PC-3 (cell line): Measurements from ENCODE around the gene TYMS. TPM values are rescaled to one million over a fixed set of nuclear protein-coding genes. Genes with fewer than 3 reads are reported as not detected.
A peak's percentile ranks its signal among the peaks of the same experiment; 100 is the strongest.

Experiments
- ATAC-seq: fragments of 200-7000 bp; cut with Tn5 transposase; 2 replicates; pipeline ENCODE4 v1.9.1; 2020; ENCODE audit warnings: mild to moderate bottlenecking, moderate library complexity
- BruUV-seq: library from RNA; stranded (reverse); fragments of 400-500 nt; replicated peaks from 2 replicates; lab custom pipeline; 2021; lab: Mats Ljungman, UMichigan
- CTCF ChIA-PET: fragments of 300-600 bp; sonication (Branson Sonifier 250); formaldehyde crosslinking; loops from one replicate; lab custom pipeline; 2022; ENCODE audit warnings: antibody characterized with exemption; lab: Charles Lee
- POLR2A ChIA-PET: fragments of 300-600 bp; sonication (Branson Sonifier 250); formaldehyde crosslinking; loops from one replicate; lab custom pipeline; 2022; ENCODE audit warnings: antibody characterized with exemption; ENCODE audit not compliant: unreplicated experiment; lab: Charles Lee
- DNase-seq: peaks from one replicate; pipeline ENCODE4 v3.0.0-alpha.2; 2015
- H2AFZ ChIP-seq: fragments of 300-600 bp; sonication (generic); 2 replicates; pipeline ENCODE4 v1.6.0; 2016; ENCODE audit warnings: antibody characterized with exemption, low read length
- H3F3A ChIP-seq: fragments of 300-600 bp; sonication (generic); one replicate; pipeline ENCODE4 v1.6.0; 2017; ENCODE audit warnings: antibody characterized with exemption, low read length, control low read depth, mild to moderate bottlenecking; ENCODE audit not compliant: unreplicated experiment
- H3K27ac ChIP-seq: fragments of 300-600 bp; sonication (generic); 2 replicates; pipeline ENCODE4 v1.5.1; 2016; ENCODE audit warnings: mild to moderate bottlenecking, low read length
- H3K27me3 ChIP-seq: fragments of 300-600 bp; sonication (generic); 2 replicates; pipeline ENCODE4 v1.6.1; 2016; ENCODE audit warnings: low read length, mixed read lengths
- H3K36me3 ChIP-seq: fragments of 300-600 bp; sonication (generic); 2 replicates; pipeline ENCODE4 v1.6.1; 2016; ENCODE audit warnings: low read depth, mixed run types, low read length, mixed read lengths
- H3K4me1 ChIP-seq: fragments of 300-600 bp; sonication (generic); 2 replicates; pipeline ENCODE4 v1.5.1; 2016; ENCODE audit warnings: low read length; ENCODE audit not compliant: insufficient read depth
- H3K4me2 ChIP-seq: fragments of 300-600 bp; sonication (generic); 2 replicates; pipeline ENCODE4 v1.6.0; 2016; ENCODE audit warnings: low read length
- H3K4me3 ChIP-seq: fragments of 300-600 bp; sonication (generic); 2 replicates; pipeline ENCODE4 v1.5.1; 2016; ENCODE audit warnings: mild to moderate bottlenecking, low read length, mixed read lengths
- H3K79me2 ChIP-seq: fragments of 300-600 bp; sonication (generic); 2 replicates; pipeline ENCODE4 v1.6.1; 2017; ENCODE audit warnings: low read length, mixed read lengths
- H3K9ac ChIP-seq: fragments of 300-600 bp; sonication (generic); 2 replicates; pipeline ENCODE4 v1.6.0; 2016; ENCODE audit warnings: mild to moderate bottlenecking, low read length
- H3K9me2 ChIP-seq: fragments of 300-600 bp; sonication (generic); replicated peaks from 2 replicates; pipeline ENCODE4 v1.6.1; 2016; ENCODE audit warnings: mixed run types, low read length, mixed read lengths
- H3K9me3 ChIP-seq: fragments of 300-600 bp; sonication (generic); 2 replicates; pipeline ENCODE4 v1.6.1; 2016; ENCODE audit warnings: low read length, mixed read lengths
- H4K20me1 ChIP-seq: fragments of 300-600 bp; sonication (generic); 2 replicates; pipeline ENCODE4 v1.6.1; 2016; ENCODE audit warnings: low read length, mixed read lengths
- CTCF ChIP-seq: fragments of 300-600 bp; sonication (generic); conservative IDR thresholded peaks from 2 replicates; pipeline ENCODE4 v1.5.1; 2017; ENCODE audit warnings: antibody characterized with exemption, low read depth, mild to moderate bottlenecking, low read length
- EZH2 ChIP-seq: fragments of 300-600 bp; sonication (generic); IDR thresholded peaks from one replicate; pipeline ENCODE4 v1.6.1; 2017; ENCODE audit warnings: antibody characterized with exemption, mild to moderate bottlenecking, low read length; ENCODE audit not compliant: unreplicated experiment
- EZH2phosphoT487 ChIP-seq: fragments of 300-600 bp; sonication (generic); IDR thresholded peaks from 2 replicates; pipeline ENCODE4 v1.6.1; 2018; ENCODE audit warnings: mild to moderate bottlenecking, antibody characterized with exemption, low read length, borderline replicate concordance
- intact Hi-C: fragments of 100-400 bp; cut with micrococcal nuclease; formaldehyde crosslinking; loops from 2 replicates; pipeline ENCODE4 v1.9.0; 2023
- total RNA-seq: library from RNA; depleted of rRNA; stranded (reverse); fragments of >200 nt; gene quantifications from 2 replicates; pipeline ENCODE4 v1.2.3, GENCODE V29; 2014

The TYMS gene
- total RNA-seq, 1 experiment from 2014 or later, result 63.2 TPM

- Histone ChIP-seq H3F3A (no peaks in the 10 kb centered on the region), H3K9me3 (no peaks in the 10 kb centered on the region), H3K27me3 (no peaks in the 10 kb centered on the region), H3K4me3 (no peak overlapping the region), H3K9me2 (no peaks in the 10 kb centered on the region), H3K27ac (no peak overlapping the region), H3K4me1 (no peaks in the 10 kb centered on the region), H4K20me1 (no peaks in the 10 kb centered on the region), H3K79me2 (0 out of 2 replicates have a peak, but pooled peaks cover under 1% of the 10 kb centered on the region), H3K4me2 (no peak overlapping the region), H3K36me3 (peaks cover 17% of the 10 kb centered on the region; the same call in 1 of the 2 replicates), H3K9ac (no peak overlapping the region), H2AFZ (no peak overlapping the region)
- DNase-seq (no peak), ATAC-seq (no peak)
- BruUV-seq, result TSS peak; percentile 6
- intact Hi-C loops, result no loop called here
- CTCF ChIA-PET, result no interaction called here
- TF ChIP-seq CTCF (no peak), EZH2 (no peak)
- POLR2A ChIA-PET, result no interaction called here
Observed at GRCh38 chr18:693466-694187, 36.2 kb downstream of the TYMS start.

GRCh38 chr18:697012-697411 lies 39.6 kb downstream of the TYMS start:
- no peak overlapping the region for H3K9ac ChIP-seq
- H3K27ac ChIP-seq, result no peak overlapping the region
- CTCF ChIA-PET, result no interaction called here
- H2AFZ ChIP-seq, result no peak overlapping the region
- no peak overlapping the region for H3K4me3 ChIP-seq
- TF ChIP-seq EZH2 (no peak), CTCF (no peak), EZH2phosphoT487 (no peak)
- peaks cover 25% of the 10 kb centered on the region; the same call in 1 of the 2 replicates for H3K36me3 ChIP-seq
- no peaks in the 10 kb centered on the region for H3F3A ChIP-seq
- intact Hi-C loops, result no loop called here
- DNase-seq, result no peak
- 0 out of 2 replicates have a peak, but pooled peaks cover 10% of the 10 kb centered on the region for H3K79me2 ChIP-seq
- POLR2A ChIA-PET, result no interaction called here
- H3K27me3 ChIP-seq, result no peaks in the 10 kb centered on the region
- H3K4me1 ChIP-seq, result peaks cover 10% of the 10 kb centered on the region; the same call in 1 of the 2 replicates
- no peaks in the 10 kb centered on the region for H3K9me2 ChIP-seq
- no peaks in the 10 kb centered on the region for H4K20me1 ChIP-seq
- H3K9me3 ChIP-seq, result no peaks in the 10 kb centered on the region
- no TSS peak for BruUV-seq
- no peak overlapping the region for H3K4me2 ChIP-seq
- no peak for ATAC-seq

GRCh38 chr18:697800-698199 lies 40.3 kb downstream of the TYMS start:
- Histone ChIP-seq H3K4me3 (no peak overlapping the region), H3K27me3 (no peaks in the 10 kb centered on the region), H3K4me1 (peaks cover 18% of the 10 kb centered on the region), H3K79me2 (peaks cover 14% of the 10 kb centered on the region; the same call in 1 of the 2 replicates), H3K27ac (no peak overlapping the region), H3K9me2 (no peaks in the 10 kb centered on the region), H3F3A (no peaks in the 10 kb centered on the region), H3K9ac (no peak overlapping the region), H3K9me3 (no peaks in the 10 kb centered on the region), H3K4me2 (no peak overlapping the region), H4K20me1 (no peaks in the 10 kb centered on the region), H2AFZ (no peak overlapping the region), H3K36me3 (peaks cover 22% of the 10 kb centered on the region; the same call in 1 of the 2 replicates)
- TF ChIP-seq CTCF (no peak), EZH2 (no peak), EZH2phosphoT487 (no peak)
- ChIA-PET CTCF (no interaction called here), POLR2A (interaction anchor here (0.6 kb wide), 1 partner anchor 842 kb away, joined by 4 read pairs; no protein-coding TSS in a partner anchor)
- no peak for ATAC-seq
- no TSS peak for BruUV-seq
- intact Hi-C loops, result no loop called here
- DNase-seq, result no peak
